Hematopoietic multipotent progenitor cell treated with erythropoietin and hydrocortisone succinate and interleukin-3 and kit ligand, for 4 days (in vitro differentiated cells): ENCODE measurements around the gene PTPRN.
"Not testable (repeated sequence)": the region's sequence is repeated elsewhere in the genome, so short reads cannot be mapped to it uniquely, and the experiment has no call there.

Experiments
- DNase-seq: peaks from one replicate; pipeline ENCODE4 v3.0.0-alpha.2; 2015

PTPRN gene

GRCh38 chr2:219306047-219306446 is 3.2 kb downstream of the PTPRN start:
- DNase-seq: no peak

GRCh38 chr2:219304223-219304622 is 5.0 kb downstream of the PTPRN start:
- no peak for DNase-seq

GRCh38 chr2:219302412-219302968 is 6.7 kb downstream of the PTPRN start:
- no peak for DNase-seq

GRCh38 chr2:219300022-219300421 is 9.2 kb downstream of the PTPRN start:
- no peak for DNase-seq

GRCh38 chr2:219299372-219299760 is 9.8 kb downstream of the PTPRN start:
- DNase-seq: no peak

- peak; percentile 91 for DNase-seq
These were observed 10.3 kb downstream of the PTPRN start for GRCh38 chr2:219298759-219299371.

GRCh38 chr2:219297766-219298456 is 11.3 kb downstream of the PTPRN start:
- DNase-seq: no peak

GRCh38 chr2:219296631-219297391 is 12.4 kb downstream of the PTPRN start:
- no peak for DNase-seq

GRCh38 chr2:219296142-219296541 is 13.1 kb downstream of the PTPRN start:
- DNase-seq: no peak

- DNase-seq: peak; percentile 90
These were observed 14.5 kb downstream of the PTPRN start for GRCh38 chr2:219294356-219295351.

GRCh38 chr2:219293736-219294231 is 15.4 kb downstream of the PTPRN start:
- no peak for DNase-seq

- DNase-seq: no peak
These were observed 16.6 kb downstream of the PTPRN start for GRCh38 chr2:219292616-219293015.

GRCh38 chr2:219291910-219292490 is 17.2 kb downstream of the PTPRN start:
- DNase-seq: no peak

- DNase-seq: no peak
These were observed 17.8 kb downstream of the PTPRN start for GRCh38 chr2:219291394-219291793.

- no peak for DNase-seq
These were observed 18.6 kb downstream of the PTPRN start for GRCh38 chr2:219290381-219291171.

- DNase-seq: peak; percentile 78
These were observed 19.5 kb downstream of the PTPRN start for GRCh38 chr2:219289537-219290361.

GRCh38 chr2:219289195-219289536 is 20.0 kb downstream of the PTPRN start:
- no peak for DNase-seq

- peak; percentile 68 for DNase-seq
These were observed 21.5 kb downstream of the PTPRN start for GRCh38 chr2:219287580-219288265.

GRCh38 chr2:219287116-219287440 is 22.1 kb downstream of the PTPRN start:
- not testable (repeated sequence) for DNase-seq
